CD8-positive, alpha-beta memory T cell (primary cell): ENCODE data around the gene TMEM141. TPM values are rescaled to one million over a fixed set of nuclear protein-coding genes. Genes with fewer than 3 reads are reported as not detected.
"Not testable (repeated sequence)": the region's sequence is repeated elsewhere in the genome, so short reads cannot be mapped to it uniquely, and the experiment has no call there.

Experiments
- CTCF ChIA-PET: fragments of 350-600 bp; sonication (Branson Sonifier 250); formaldehyde crosslinking; loops from one replicate; lab custom pipeline; 2021; ENCODE audit warnings: antibody characterized with exemption; lab: Charles Lee
- POLR2A ChIA-PET: fragments of 350-600 bp; sonication (Branson Sonifier 250); formaldehyde crosslinking; loops from one replicate; lab custom pipeline; 2021; ENCODE audit warnings: antibody characterized with exemption; lab: Charles Lee
- DNase-seq, 5 donors: peaks; one replicate each; pipeline versions ENCODE4 v3.0.0 to v3.0.0-alpha.2; 2020 to 2022; ENCODE audit warnings: mixed read lengths in 1 of 5
- H3K27ac ChIP-seq: one replicate; pipeline ENCODE4 v1.7.0; 2013; ENCODE audit warnings: low read depth, mild to moderate bottlenecking, low read length, moderate library complexity
- H3K27me3 ChIP-seq: 2 replicates; pipeline ENCODE4 v1.7.0; 2013; ENCODE audit warnings: low read length, mild to moderate bottlenecking; ENCODE audit not compliant: insufficient read depth, poor library complexity, severe bottlenecking
- H3K36me3 ChIP-seq: 2 replicates; pipeline ENCODE4 v1.7.0; 2013; ENCODE audit warnings: mild to moderate bottlenecking, low read length, moderate library complexity; ENCODE audit not compliant: insufficient read depth
- H3K4me1 ChIP-seq: 2 replicates; pipeline ENCODE4 v1.7.0; 2013; ENCODE audit warnings: mild to moderate bottlenecking, low read length, moderate library complexity; ENCODE audit not compliant: insufficient read depth
- H3K4me3 ChIP-seq: 2 replicates; pipeline ENCODE4 v1.7.0; 2013; ENCODE audit warnings: mild to moderate bottlenecking, low read length
- H3K9me3 ChIP-seq: 2 replicates; pipeline ENCODE4 v1.7.0; 2013; ENCODE audit warnings: mild to moderate bottlenecking, low read length
- H3K27ac Mint-ChIP-seq, 8 donors: one replicate each; pipeline ENCODE4 v1.8.0; 2020 to 2021; ENCODE audit warnings: mixed read lengths in 8 of 8, mild to moderate bottlenecking in 6 of 8, inconsistent platforms in 3 of 8, moderate library complexity in 3 of 8
- H3K27me3 Mint-ChIP-seq, 2 donors: one replicate each; pipeline ENCODE4 v1.8.0; 2020 to 2021; ENCODE audit warnings: mixed read lengths in 2 of 2, mild to moderate bottlenecking in 1 of 2, moderate library complexity in 1 of 2
- H3K36me3 Mint-ChIP-seq, 3 donors: one replicate each; pipeline ENCODE4 v1.8.0; 2020 to 2021; ENCODE audit warnings: mixed read lengths in 3 of 3, inconsistent platforms in 1 of 3, mild to moderate bottlenecking in 1 of 3
- H3K4me1 Mint-ChIP-seq, 3 donors: one replicate each; pipeline ENCODE4 v1.8.0; 2020 to 2021; ENCODE audit warnings: mixed read lengths in 3 of 3, inconsistent platforms in 1 of 3, mild to moderate bottlenecking in 1 of 3
- H3K4me3 Mint-ChIP-seq, 7 donors: one replicate each; pipeline ENCODE4 v1.8.0; 2020 to 2021; ENCODE audit warnings: mixed read lengths in 7 of 7, mild to moderate bottlenecking in 6 of 7, moderate library complexity in 4 of 7, inconsistent platforms in 2 of 7
- H3K9me3 Mint-ChIP-seq, 5 donors: one replicate each; pipeline ENCODE4 v1.8.0; 2020 to 2022; ENCODE audit warnings: mixed read lengths in 5 of 5, mild to moderate bottlenecking in 3 of 5, moderate library complexity in 2 of 5, inconsistent platforms in 1 of 5
- polyA plus RNA-seq: library from polyadenylated mRNA; unstranded; fragments of 300-500 nt; fragmentation: Illumina TruSeq; gene quantifications from one replicate; pipeline ENCODE4 v1.2.3, GENCODE V29; 2021
- total RNA-seq, 2 experiments: library from RNA; stranded (reverse); gene quantifications; one replicate each; pipeline ENCODE4 v1.2.3, GENCODE V29; 2021

TMEM141 gene
- total and polyA plus RNA-seq, 3 experiments from 2014 or later, result 37.8 to 50.6 (median 50.1) TPM

DNA sequence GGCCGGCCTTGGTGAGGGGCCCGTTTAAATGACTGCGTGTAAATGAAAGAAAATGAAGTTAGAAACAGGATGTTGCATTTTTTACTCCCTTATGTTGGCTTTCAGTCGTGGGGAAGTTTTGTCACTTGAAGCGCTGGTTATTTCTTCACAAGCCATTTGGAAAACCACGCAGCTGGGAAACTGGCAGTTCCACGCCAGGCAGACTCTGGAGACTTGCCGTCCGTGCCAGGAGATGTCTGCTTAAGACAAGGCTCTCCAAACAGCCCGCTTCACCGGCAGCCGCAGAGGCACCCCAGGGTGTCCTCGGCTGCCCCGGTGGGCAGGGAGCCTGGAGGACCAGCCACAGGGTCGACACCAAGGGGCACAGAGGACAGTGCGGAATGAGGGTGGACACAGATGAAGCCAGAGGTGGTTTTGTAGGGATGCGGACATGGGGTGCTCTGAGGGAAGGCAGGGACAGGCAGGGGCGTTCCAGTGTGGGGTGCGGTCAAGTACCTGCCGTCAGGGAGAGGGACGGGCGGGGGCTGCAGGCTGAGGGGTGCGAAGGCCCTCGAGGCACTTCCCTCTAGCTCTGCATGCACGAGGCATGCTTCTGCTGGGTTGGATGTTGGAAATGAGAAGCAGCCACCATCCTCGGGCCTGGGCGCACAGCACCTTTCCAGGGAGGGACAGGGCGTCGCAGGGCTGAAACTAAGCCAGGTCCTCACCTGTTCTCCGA, 40.0 kb downstream of the TMEM141 start:
- Mint-ChIP-seq H3K4me3 (no peak overlapping the region), H3K36me3 (peaks cover 0 to 51% (median 3%) of the 10 kb centered on the region in 3 donors), H3K4me1 (peaks cover 0 to 2% (median 0%) of the 10 kb centered on the region in 3 donors), H3K27ac (no peak overlapping the region), H3K9me3 (no peaks in the 10 kb centered on the region), H3K27me3 (no peaks in the 10 kb centered on the region)
- no peaks in the 10 kb centered on the region for H3K9me3 ChIP-seq
- ChIA-PET CTCF (interaction anchor here (3.4 kb wide), 1 partner anchor 11 kb away, joined by 12 read pairs; the partner anchor contains the start of gene AJM1), POLR2A (no interaction called here)
- no peaks in the 10 kb centered on the region for H3K4me1 ChIP-seq
- no peak overlapping the region for H3K4me3 ChIP-seq
- no peak overlapping the region for H3K27ac ChIP-seq
- H3K36me3 ChIP-seq, result no peaks in the 10 kb centered on the region
- DNase-seq, result no peak
- H3K27me3 ChIP-seq, result no peaks in the 10 kb centered on the region

DNA sequence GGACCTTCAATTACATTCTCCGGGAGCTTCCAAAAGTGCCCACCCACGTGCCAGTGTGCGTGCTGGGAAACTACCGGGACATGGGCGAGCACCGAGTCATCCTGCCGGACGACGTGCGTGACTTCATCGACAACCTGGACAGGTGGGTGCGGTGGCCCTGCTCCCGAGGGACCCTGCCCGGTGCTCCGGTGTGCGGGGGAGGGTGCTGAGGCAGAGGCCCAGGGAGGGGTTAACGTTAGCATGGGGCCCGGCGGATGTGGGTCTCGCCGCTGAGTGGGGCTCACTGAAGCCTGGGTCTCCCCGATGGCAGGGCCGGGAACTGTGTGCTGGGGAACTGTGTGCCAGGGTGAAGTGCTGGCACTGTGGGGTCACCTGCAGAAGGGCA, 40.6 kb downstream of the TMEM141 start:
- H3K9me3 Mint-ChIP-seq, result no peaks in the 10 kb centered on the region
- peaks cover 0 to 47% (median 3%) of the 10 kb centered on the region in 3 donors for H3K36me3 Mint-ChIP-seq
- no peak overlapping the region for H3K27ac Mint-ChIP-seq
- no peaks in the 10 kb centered on the region for H3K36me3 ChIP-seq
- H3K27me3 ChIP-seq, result no peaks in the 10 kb centered on the region
- H3K9me3 ChIP-seq, result no peaks in the 10 kb centered on the region
- H3K4me3 ChIP-seq, result no peak overlapping the region
- POLR2A ChIA-PET, result no interaction called here
- CTCF ChIA-PET, result interaction anchor here (3.4 kb wide), 1 partner anchor 11 kb away, joined by 12 read pairs; the partner anchor contains the start of gene AJM1
- no peaks in the 10 kb centered on the region for H3K27me3 Mint-ChIP-seq
- H3K4me1 ChIP-seq, result no peaks in the 10 kb centered on the region
- DNase-seq, result peak in 1 of 5 donors; percentile 39
- H3K4me3 Mint-ChIP-seq, result no peak overlapping the region
- H3K27ac ChIP-seq, result no peak overlapping the region
- peaks cover 0 to 2% (median 0%) of the 10 kb centered on the region in 3 donors for H3K4me1 Mint-ChIP-seq

DNA sequence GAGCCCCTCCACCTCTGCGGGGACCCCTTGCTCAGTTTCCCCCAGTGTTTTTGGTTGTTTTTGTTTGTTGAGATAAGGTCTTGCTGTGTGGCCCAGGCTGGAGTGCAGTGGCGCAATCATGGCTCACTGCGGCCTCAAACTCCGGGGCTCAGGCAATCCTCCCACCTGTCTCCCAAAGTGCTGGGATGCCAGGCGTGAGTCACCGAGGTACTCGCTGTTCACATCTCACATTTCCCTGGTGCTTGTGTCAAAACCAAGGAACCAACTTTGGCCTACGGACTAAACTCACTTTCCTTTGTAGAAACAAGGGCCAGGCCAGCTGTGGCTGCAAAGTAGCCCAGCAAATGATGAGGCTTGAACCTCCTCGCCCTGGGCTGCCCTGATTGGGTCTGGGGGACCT, 41.4 kb downstream of the TMEM141 start:
- Histone ChIP-seq H3K27me3 (no peaks in the 10 kb centered on the region), H3K36me3 (no peaks in the 10 kb centered on the region)

DNA sequence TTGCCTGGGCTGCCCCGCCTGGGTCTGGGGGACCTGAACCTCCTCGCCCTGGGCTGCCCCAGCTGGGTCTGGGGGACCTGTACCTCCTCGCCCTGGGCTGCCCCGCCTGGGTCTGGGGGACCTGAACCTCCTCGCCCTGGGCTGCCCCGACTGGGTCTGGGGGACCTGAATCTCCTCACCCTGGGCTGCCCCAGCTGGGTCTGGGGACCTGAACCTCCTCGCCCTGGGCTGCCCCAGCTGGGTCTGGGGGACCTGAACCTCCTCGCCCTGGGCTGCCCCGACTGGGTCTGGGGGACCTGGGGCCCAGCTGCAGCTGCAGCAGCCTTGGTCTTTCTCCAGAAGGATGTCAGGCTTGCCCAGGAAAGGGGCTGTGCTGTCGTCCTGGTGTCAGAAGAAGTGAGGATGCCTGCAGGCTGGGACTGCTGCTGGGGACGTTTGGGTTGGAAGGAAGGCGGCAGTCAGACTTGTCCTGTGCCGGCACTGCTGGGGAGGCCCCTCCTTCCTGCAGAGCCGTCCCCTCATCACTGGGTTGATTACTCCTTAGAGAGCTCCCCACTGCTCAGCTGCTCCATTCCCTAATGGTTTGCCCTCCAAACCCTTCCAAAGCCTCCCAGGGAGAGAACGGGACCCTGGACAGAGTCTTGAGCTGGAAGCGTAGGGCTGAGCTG, 42.4 kb downstream of the TMEM141 start:
- Mint-ChIP-seq H3K27ac (peak overlapping the region in 2 of 8 donors; percentile 36 to 78), H3K36me3 (peaks cover 0 to 47% (median 3%) of the 10 kb centered on the region in 3 donors)
- H3K36me3 ChIP-seq, H3K4me1 Mint-ChIP-seq, H3K27me3 ChIP-seq, H3K9me3 ChIP-seq, H3K27me3 Mint-ChIP-seq, H3K4me3 Mint-ChIP-seq, H3K4me3 ChIP-seq, POLR2A ChIA-PET, H3K27ac ChIP-seq, H3K4me1 ChIP-seq, H3K9me3 Mint-ChIP-seq: not testable (repeated sequence)
- CTCF ChIA-PET, result interaction anchor here (3.4 kb wide), 1 partner anchor 9 kb away, joined by 12 read pairs; the partner anchor contains the start of gene AJM1
- peak in 1 of 5 donors; percentile 28 for DNase-seq

More for the DNA sequence above, 41.4 kb downstream of the TMEM141 start:
- ChIA-PET POLR2A (no interaction called here), CTCF (interaction anchor here (3.4 kb wide), 1 partner anchor 10 kb away, joined by 12 read pairs; the partner anchor contains the start of gene AJM1)
- H3K27ac Mint-ChIP-seq, result no peak overlapping the region
- peaks cover 0 to 2% (median 0%) of the 10 kb centered on the region in 3 donors for H3K4me1 Mint-ChIP-seq
- Histone ChIP-seq H3K4me1 (no peaks in the 10 kb centered on the region), H3K27ac (no peak overlapping the region), H3K9me3 (no peaks in the 10 kb centered on the region), H3K4me3 (no peak overlapping the region)
- no peaks in the 10 kb centered on the region for H3K27me3 Mint-ChIP-seq
- no peak overlapping the region for H3K4me3 Mint-ChIP-seq
- peaks cover 0 to 45% (median 3%) of the 10 kb centered on the region in 3 donors for H3K36me3 Mint-ChIP-seq
- peak in 1 of 5 donors; percentile 36 for DNase-seq
- no peaks in the 10 kb centered on the region for H3K9me3 Mint-ChIP-seq

DNA sequence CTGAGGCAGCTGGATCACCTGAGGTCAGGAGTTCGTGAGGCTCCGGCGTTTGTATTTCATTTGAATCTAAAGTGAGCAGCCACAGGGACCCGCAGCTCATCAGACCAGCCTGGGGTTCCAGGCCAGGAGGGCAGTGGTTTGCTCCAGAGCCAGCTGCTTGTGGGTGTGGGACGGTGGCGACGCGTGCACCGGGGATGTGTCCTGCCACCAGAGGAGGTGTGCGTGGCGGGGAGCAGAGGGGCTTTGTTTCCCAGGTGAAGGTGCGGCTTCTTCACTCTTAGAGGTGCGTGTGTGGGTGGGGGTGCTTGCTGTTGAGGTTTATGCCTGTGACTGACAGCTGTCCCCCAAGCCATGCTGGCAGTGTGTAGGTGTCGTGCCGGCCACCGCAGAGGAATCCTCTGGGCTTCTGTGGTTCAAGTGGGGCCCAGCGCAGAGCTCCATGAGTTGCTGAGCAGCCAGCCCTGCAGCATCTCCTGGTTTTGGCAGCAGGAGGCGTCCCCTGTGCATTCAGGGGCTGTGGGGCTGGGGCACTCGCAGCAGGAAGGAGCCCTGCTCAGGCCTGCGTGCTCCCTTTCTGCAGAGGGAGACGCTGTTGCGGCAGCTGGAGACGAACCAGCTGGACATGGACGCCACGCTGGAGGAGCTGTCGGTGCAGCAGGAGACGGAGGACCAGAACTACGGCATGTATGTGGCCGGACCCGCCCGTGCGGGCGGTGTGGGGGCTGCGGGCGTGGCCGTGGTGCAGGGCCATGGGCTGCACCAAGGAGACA, 44.2 kb downstream of the TMEM141 start:
- no peak overlapping the region for H3K27ac Mint-ChIP-seq
- no peaks in the 10 kb centered on the region for H3K9me3 ChIP-seq

DNA sequence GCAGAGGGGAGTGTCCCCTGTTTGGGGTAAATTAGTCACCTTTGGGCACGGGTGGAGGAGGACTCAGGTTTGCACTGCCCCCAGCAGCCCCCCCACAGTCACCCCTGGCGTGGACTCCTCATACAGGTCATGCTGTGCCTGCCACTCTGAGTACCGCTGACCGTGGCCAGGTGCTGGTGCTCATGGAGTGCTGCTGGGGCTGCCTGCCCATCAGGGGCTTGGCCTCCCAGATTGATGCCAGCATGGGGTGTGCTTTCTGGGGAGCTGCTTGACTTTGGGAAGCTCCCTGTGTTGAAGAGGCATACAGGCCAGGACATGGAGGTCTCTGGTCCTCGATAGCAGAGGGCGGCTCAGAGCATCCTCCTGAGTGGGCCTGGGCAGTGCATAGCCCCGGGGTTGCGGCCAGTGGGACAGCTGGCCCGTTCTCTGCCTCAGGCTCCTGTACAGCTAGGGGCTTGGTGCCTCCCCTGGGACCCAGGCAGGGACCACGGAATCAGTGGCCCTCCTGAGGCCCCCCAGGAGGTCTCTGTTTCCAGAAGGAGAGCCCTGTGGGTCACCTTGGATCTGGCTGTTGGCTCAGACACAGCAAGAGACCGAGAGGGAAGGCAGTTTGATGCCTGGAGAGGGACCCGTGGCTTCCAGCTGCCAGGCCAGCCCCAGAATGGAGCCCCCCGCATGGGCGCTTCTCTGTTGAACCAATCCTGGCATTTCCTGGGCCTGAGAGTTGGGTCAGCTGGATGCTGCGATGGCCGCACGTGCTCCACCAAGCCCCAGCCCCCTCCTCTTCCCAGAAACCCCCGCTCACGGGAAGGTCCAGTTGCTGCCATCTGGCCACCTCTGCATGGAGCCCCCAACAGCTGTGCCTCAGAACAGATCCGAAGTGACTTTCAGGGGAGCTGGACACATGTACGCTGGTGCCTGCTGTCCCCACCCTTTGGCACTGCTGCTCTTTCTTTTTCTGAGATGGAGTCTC, 45.1 kb downstream of the TMEM141 start:
- H3K4me1 Mint-ChIP-seq, result peaks cover 0 to 5% (median 4%) of the 10 kb centered on the region in 3 donors
- H3K9me3 Mint-ChIP-seq, result no peaks in the 10 kb centered on the region
- no peaks in the 10 kb centered on the region for H3K4me1 ChIP-seq
- H3K4me3 Mint-ChIP-seq, result no peak overlapping the region
- H3K27ac Mint-ChIP-seq, result no peak overlapping the region
- POLR2A ChIA-PET, result no interaction called here
- H3K27me3 Mint-ChIP-seq, result no peaks in the 10 kb centered on the region
- H3K36me3 Mint-ChIP-seq, result peaks cover 0 to 35% (median 3%) of the 10 kb centered on the region in 3 donors
- no peaks in the 10 kb centered on the region for H3K36me3 ChIP-seq
- H3K9me3 ChIP-seq, result no peaks in the 10 kb centered on the region
- H3K27ac ChIP-seq, result no peak overlapping the region
- CTCF ChIA-PET, result interaction anchor here (0.8 to 1.2 kb wide), 2 partner anchors 16 to 26 kb away, joined by 4 to 5 read pairs; no protein-coding TSS in a partner anchor
- no peak overlapping the region for H3K4me3 ChIP-seq
- no peak for DNase-seq
- H3K27me3 ChIP-seq, result no peaks in the 10 kb centered on the region

More for the DNA sequence above, 44.2 kb downstream of the TMEM141 start:
- ChIA-PET CTCF (interaction anchor here (1.2 kb wide), 1 partner anchor 25 kb away, joined by 4 read pairs; no protein-coding TSS in a partner anchor), POLR2A (no interaction called here)
- peaks cover 0 to 5% (median 4%) of the 10 kb centered on the region in 3 donors for H3K4me1 Mint-ChIP-seq
- Histone ChIP-seq H3K4me1 (no peaks in the 10 kb centered on the region), H3K4me3 (no peak overlapping the region), H3K36me3 (no peaks in the 10 kb centered on the region), H3K27ac (no peak overlapping the region), H3K27me3 (no peaks in the 10 kb centered on the region)
- peaks cover 0 to 43% (median 3%) of the 10 kb centered on the region in 3 donors for H3K36me3 Mint-ChIP-seq
- no peak for DNase-seq
- H3K27me3 Mint-ChIP-seq, result no peaks in the 10 kb centered on the region
- H3K4me3 Mint-ChIP-seq, result no peak overlapping the region
- H3K9me3 Mint-ChIP-seq, result no peaks in the 10 kb centered on the region
